GM19099 (cell line): Measurements from ENCODE around the gene HAPSTR1.

ENCODE experiments used
- POLR2A ChIP-seq: IDR thresholded peaks from 3 replicates; pipeline ENCODE4 v1.6.1; 2011; ENCODE audit warnings: low read depth; ENCODE audit not compliant: insufficient read length; ENCODE audit errors: extremely low read depth

The HAPSTR1 gene

GRCh38 chr16:9124444-9124843 lies 33.0 kb downstream of the HAPSTR1 start:
- no peak for TF ChIP-seq POLR2A

- TF ChIP-seq POLR2A: no peak
These were observed 33.6 kb downstream of the HAPSTR1 start for GRCh38 chr16:9124908-9125584.

- no peak for TF ChIP-seq POLR2A
These were observed 34.4 kb downstream of the HAPSTR1 start for GRCh38 chr16:9125658-9126505.

GRCh38 chr16:9126609-9127008 lies 35.2 kb downstream of the HAPSTR1 start:
- no peak for TF ChIP-seq POLR2A

GRCh38 chr16:9128346-9129342 lies 37.2 kb downstream of the HAPSTR1 start:
- no peak for TF ChIP-seq POLR2A

- TF ChIP-seq POLR2A: no peak
These were observed 42.9 kb downstream of the HAPSTR1 start for GRCh38 chr16:9134306-9134705.

- no peak for TF ChIP-seq POLR2A
These were observed 43.3 kb downstream of the HAPSTR1 start for GRCh38 chr16:9134739-9135138.

GRCh38 chr16:9135797-9136196 lies 44.4 kb downstream of the HAPSTR1 start:
- TF ChIP-seq POLR2A: no peak

- TF ChIP-seq POLR2A: no peak
These were observed 45.2 kb downstream of the HAPSTR1 start for GRCh38 chr16:9136596-9136995.

GRCh38 chr16:9138021-9138680 lies 46.7 kb downstream of the HAPSTR1 start:
- no peak for TF ChIP-seq POLR2A

- TF ChIP-seq POLR2A: no peak
These were observed 47.5 kb downstream of the HAPSTR1 start for GRCh38 chr16:9138731-9139501.

GRCh38 chr16:9139965-9140364 lies 48.5 kb downstream of the HAPSTR1 start:
- TF ChIP-seq POLR2A: no peak
